Neural cell (in vitro differentiated cells): ENCODE results near the gene NLRP11. TPM values are rescaled to one million over a fixed set of nuclear protein-coding genes. Genes with fewer than 3 reads are reported as not detected.

Experiments used
- H2AFZ ChIP-seq: fragments of 200-600, 300-800 bp; sonication (generic), shearing (Covaris generic); 2 replicates; pipeline ENCODE4 v1.6.0; 2014; ENCODE audit warnings: low read depth, mild to moderate bottlenecking, antibody characterized with exemption, low read length, moderate library complexity
- H3F3A ChIP-seq: fragments of 200-600 bp; shearing (Covaris generic); 2 replicates; pipeline ENCODE4 v1.6.1; 2016; ENCODE audit warnings: mild to moderate bottlenecking, moderate library complexity, mixed read lengths, antibody characterized with exemption, low read length; ENCODE audit not compliant: insufficient read depth, poor library complexity, severe bottlenecking
- H3K27ac ChIP-seq: fragments of 200-600, 300-800 bp; sonication (generic), shearing (Covaris generic); 2 replicates; pipeline ENCODE4 v1.5.1; 2014; ENCODE audit warnings: mild to moderate bottlenecking, low read length, moderate library complexity
- H3K27me3 ChIP-seq: fragments of 300-800, 200-600 bp; sonication (generic), shearing (Covaris generic); 2 replicates; pipeline ENCODE4 v1.6.0; 2014; ENCODE audit warnings: mild to moderate bottlenecking, low read depth, low read length, moderate library complexity; ENCODE audit not compliant: insufficient read depth
- H3K36me3 ChIP-seq: fragments of 300-800, 200-600 bp; sonication (generic), shearing (Covaris generic); 2 replicates; pipeline ENCODE4 v1.5.1; 2014; ENCODE audit warnings: mild to moderate bottlenecking, antibody characterized with exemption, low read length, moderate library complexity; ENCODE audit not compliant: insufficient read depth
- H3K4me2 ChIP-seq: fragments of 300-800, 200-600 bp; sonication (generic), shearing (Covaris generic); 2 replicates; pipeline ENCODE4 v1.6.0; 2014; ENCODE audit warnings: mild to moderate bottlenecking, low read length
- H3K4me3 ChIP-seq: fragments of 300-800, 200-600 bp; sonication (generic), shearing (Covaris generic); 2 replicates; pipeline ENCODE4 v1.5.1; 2014; ENCODE audit warnings: mild to moderate bottlenecking, low read length, moderate library complexity
- H3K79me2 ChIP-seq: fragments of 200-600 bp; shearing (Covaris generic); replicated peaks from 2 replicates; pipeline ENCODE4 v1.6.0; 2014; ENCODE audit warnings: mild to moderate bottlenecking, low read length, moderate library complexity; ENCODE audit not compliant: insufficient read depth
- H3K9ac ChIP-seq: fragments of 300-800, 200-600 bp; sonication (generic), shearing (Covaris generic); 2 replicates; pipeline ENCODE4 v1.6.1; 2016; ENCODE audit warnings: mild to moderate bottlenecking, low read length, mixed read lengths
- H3K9me2 ChIP-seq: fragments of 200-600 bp; shearing (Covaris generic); 2 replicates; pipeline ENCODE4 v1.6.1; 2016; ENCODE audit warnings: mild to moderate bottlenecking, low read length, mixed read lengths; ENCODE audit not compliant: insufficient read depth
- H3K9me3 ChIP-seq: fragments of 200-600, 300-800 bp; sonication (generic), shearing (Covaris generic); 2 replicates; pipeline ENCODE4 v1.6.1; 2016; ENCODE audit warnings: mild to moderate bottlenecking, mixed run types, low read length, moderate library complexity, mixed read lengths
- H4K20me1 ChIP-seq: fragments of 200-600 bp; shearing (Covaris generic); 2 replicates; pipeline ENCODE4 v1.6.1; 2016; ENCODE audit warnings: mild to moderate bottlenecking, mixed run types; ENCODE audit not compliant: insufficient read depth
- CTCF ChIP-seq: fragments of 450-650 bp; IDR thresholded peaks from 2 replicates; pipeline ENCODE4 v1.5.1; 2014; ENCODE audit warnings: antibody characterized with exemption, mild to moderate bottlenecking, moderate library complexity; ENCODE audit not compliant: poor library complexity, severe bottlenecking
- EP300 ChIP-seq: fragments of 450-650 bp; conservative IDR thresholded peaks from 2 replicates; pipeline ENCODE4 v1.6.1; 2014; ENCODE audit warnings: antibody characterized with exemption, mild to moderate bottlenecking, moderate library complexity; ENCODE audit not compliant: poor library complexity, severe bottlenecking
- EZH2 ChIP-seq: fragments of 200-600, 300-800 bp; shearing (Covaris generic), sonication (generic); IDR thresholded peaks from 2 replicates; pipeline ENCODE4 v1.6.1; 2014; ENCODE audit warnings: antibody characterized with exemption, low read length, borderline replicate concordance, mild to moderate bottlenecking; ENCODE audit not compliant: insufficient read depth, poor library complexity, severe bottlenecking
- MXI1 ChIP-seq: fragments of 450-650 bp; conservative IDR thresholded peaks from 2 replicates; pipeline ENCODE4 v1.6.1; 2014; ENCODE audit warnings: antibody characterized with exemption, mild to moderate bottlenecking; ENCODE audit not compliant: poor library complexity, severe bottlenecking
- POLR2AphosphoS5 ChIP-seq: IDR thresholded peaks from 2 replicates; pipeline ENCODE4 v1.6.1; 2012
- RAD21 ChIP-seq: fragments of 450-650 bp; conservative IDR thresholded peaks from 2 replicates; pipeline ENCODE4 v1.6.1; 2014; ENCODE audit warnings: antibody characterized with exemption, mild to moderate bottlenecking, moderate library complexity
- SMC3 ChIP-seq: fragments of 450-650 bp; conservative IDR thresholded peaks from 2 replicates; pipeline ENCODE4 v1.6.1; 2014; ENCODE audit warnings: antibody characterized with exemption, mild to moderate bottlenecking, moderate library complexity; ENCODE audit not compliant: poor library complexity
- TAF1 ChIP-seq: IDR thresholded peaks from 2 replicates; pipeline ENCODE4 v1.6.1; 2012; ENCODE audit warnings: low read depth
- polyA plus RNA-seq: library from polyadenylated mRNA; depleted of rRNA; stranded (reverse); fragments of >200 nt; gene quantifications from 2 replicates; pipeline ENCODE4 v1.2.3, GENCODE V29; 2014
- TF ChIP-seq, protein P1 (sequence below): IDR thresholded peaks from 2 replicates; pipeline ENCODE4 v1.6.1; 2012; ENCODE audit warnings: borderline replicate concordance

Gene NLRP11
- polyA plus RNA-seq, 1 donor from 2014 or later, result not detected

- Histone ChIP-seq H3K27ac (no peak overlapping the region), H3K4me2 (no peak overlapping the region), H4K20me1 (no peaks in the 10 kb centered on the region), H3F3A (no peaks in the 10 kb centered on the region), H3K9me3 (peaks cover 9% of the 10 kb centered on the region), H3K4me3 (no peak overlapping the region), H3K79me2 (no peaks in the 10 kb centered on the region), H3K27me3 (no peaks in the 10 kb centered on the region), H3K9ac (no peak overlapping the region), H2AFZ (no peak overlapping the region), H3K9me2 (no peaks in the 10 kb centered on the region), H3K36me3 (no peaks in the 10 kb centered on the region)
- TF ChIP-seq CTCF (peak; percentile 14), SMC3 (no peak)
Measured at GRCh38 chr19:55809381-55810058, 22.3 kb downstream of the NLRP11 start.

- no peaks in the 10 kb centered on the region for H3K9me3 ChIP-seq
- no peaks in the 10 kb centered on the region for H3K9me2 ChIP-seq
- no peak overlapping the region for H3K27ac ChIP-seq
- no peaks in the 10 kb centered on the region for H3F3A ChIP-seq
- no peaks in the 10 kb centered on the region for H3K36me3 ChIP-seq
- no peak overlapping the region for H2AFZ ChIP-seq
- no peak overlapping the region for H3K4me2 ChIP-seq
- H3K79me2 ChIP-seq, result no peaks in the 10 kb centered on the region
- H3K4me3 ChIP-seq, result no peak overlapping the region
- no peak overlapping the region for H3K9ac ChIP-seq
- H3K27me3 ChIP-seq, result no peaks in the 10 kb centered on the region
- H4K20me1 ChIP-seq, result no peaks in the 10 kb centered on the region
- TF ChIP-seq EP300, result no peak
- TF ChIP-seq CTCF, result no peak
- TF ChIP-seq RAD21, result no peak
- TF ChIP-seq POLR2AphosphoS5, result no peak
- no peak for TF ChIP-seq EZH2
- no peak for TF ChIP-seq SMC3
- TF ChIP-seq, protein P1, sequence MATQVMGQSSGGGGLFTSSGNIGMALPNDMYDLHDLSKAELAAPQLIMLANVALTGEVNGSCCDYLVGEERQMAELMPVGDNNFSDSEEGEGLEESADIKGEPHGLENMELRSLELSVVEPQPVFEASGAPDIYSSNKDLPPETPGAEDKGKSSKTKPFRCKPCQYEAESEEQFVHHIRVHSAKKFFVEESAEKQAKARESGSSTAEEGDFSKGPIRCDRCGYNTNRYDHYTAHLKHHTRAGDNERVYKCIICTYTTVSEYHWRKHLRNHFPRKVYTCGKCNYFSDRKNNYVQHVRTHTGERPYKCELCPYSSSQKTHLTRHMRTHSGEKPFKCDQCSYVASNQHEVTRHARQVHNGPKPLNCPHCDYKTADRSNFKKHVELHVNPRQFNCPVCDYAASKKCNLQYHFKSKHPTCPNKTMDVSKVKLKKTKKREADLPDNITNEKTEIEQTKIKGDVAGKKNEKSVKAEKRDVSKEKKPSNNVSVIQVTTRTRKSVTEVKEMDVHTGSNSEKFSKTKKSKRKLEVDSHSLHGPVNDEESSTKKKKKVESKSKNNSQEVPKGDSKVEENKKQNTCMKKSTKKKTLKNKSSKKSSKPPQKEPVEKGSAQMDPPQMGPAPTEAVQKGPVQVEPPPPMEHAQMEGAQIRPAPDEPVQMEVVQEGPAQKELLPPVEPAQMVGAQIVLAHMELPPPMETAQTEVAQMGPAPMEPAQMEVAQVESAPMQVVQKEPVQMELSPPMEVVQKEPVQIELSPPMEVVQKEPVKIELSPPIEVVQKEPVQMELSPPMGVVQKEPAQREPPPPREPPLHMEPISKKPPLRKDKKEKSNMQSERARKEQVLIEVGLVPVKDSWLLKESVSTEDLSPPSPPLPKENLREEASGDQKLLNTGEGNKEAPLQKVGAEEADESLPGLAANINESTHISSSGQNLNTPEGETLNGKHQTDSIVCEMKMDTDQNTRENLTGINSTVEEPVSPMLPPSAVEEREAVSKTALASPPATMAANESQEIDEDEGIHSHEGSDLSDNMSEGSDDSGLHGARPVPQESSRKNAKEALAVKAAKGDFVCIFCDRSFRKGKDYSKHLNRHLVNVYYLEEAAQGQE, result no peak
- TF ChIP-seq TAF1, result no peak
- TF ChIP-seq MXI1, result no peak
Measured at GRCh38 chr19:55802281-55802680, 29.5 kb downstream of the NLRP11 start.
